Measurements from ENCODE around the gene CNDP1. TPM values are rescaled to one million over a fixed set of nuclear protein-coding genes. Genes with fewer than 3 reads are reported as not detected.
A peak's percentile ranks its signal among the peaks of the same experiment; 100 is the strongest.

Gene CNDP1, protein sequence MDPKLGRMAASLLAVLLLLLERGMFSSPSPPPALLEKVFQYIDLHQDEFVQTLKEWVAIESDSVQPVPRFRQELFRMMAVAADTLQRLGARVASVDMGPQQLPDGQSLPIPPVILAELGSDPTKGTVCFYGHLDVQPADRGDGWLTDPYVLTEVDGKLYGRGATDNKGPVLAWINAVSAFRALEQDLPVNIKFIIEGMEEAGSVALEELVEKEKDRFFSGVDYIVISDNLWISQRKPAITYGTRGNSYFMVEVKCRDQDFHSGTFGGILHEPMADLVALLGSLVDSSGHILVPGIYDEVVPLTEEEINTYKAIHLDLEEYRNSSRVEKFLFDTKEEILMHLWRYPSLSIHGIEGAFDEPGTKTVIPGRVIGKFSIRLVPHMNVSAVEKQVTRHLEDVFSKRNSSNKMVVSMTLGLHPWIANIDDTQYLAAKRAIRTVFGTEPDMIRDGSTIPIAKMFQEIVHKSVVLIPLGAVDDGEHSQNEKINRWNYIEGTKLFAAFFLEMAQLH
- 1 to 10 TPM in 1 of 4 donors, under 1 TPM in 2, not detected in 1; 0.24 to 1.0 (median 0.90) TPM for total RNA-seq

DNA sequence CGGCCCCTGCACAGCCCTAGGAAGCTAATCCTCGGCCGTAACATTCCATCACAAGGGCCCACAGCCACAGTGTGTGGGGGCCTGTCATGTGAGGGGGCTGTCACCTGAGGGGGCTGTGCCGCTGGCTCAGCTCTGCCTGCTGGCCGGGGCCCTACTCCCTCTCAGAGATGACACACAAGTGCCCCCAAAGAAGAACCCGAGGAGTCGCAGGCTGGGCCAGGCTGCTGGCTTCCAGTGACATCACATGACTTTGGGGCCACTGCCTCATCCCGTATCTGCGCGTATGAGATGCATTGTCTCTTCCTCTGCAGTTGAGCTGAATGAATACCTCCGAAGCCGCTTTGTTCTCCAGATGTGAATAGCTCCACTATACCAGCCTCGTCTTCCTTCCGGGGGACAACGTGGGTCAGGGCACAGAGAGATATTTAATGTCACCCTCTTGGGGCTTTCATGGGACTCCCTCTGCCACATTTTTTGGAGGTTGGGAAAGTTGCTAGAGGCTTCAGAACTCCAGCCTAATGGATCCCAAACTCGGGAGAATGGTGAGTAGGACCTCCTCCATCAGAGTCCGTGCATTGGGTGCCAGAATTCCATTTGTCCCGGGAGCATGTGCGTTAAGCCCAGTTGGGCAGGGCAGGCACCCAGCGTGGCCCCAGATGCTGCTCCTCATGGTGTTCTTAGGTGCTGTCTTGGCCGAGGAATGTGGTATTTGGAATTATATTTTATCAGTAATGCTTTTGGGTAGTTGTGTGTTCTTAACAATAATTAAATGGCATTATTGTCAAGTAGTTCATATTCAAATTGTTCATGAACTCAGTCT is at the start of gene CNDP1:
Gene CNDP1, plus strand, starts transcription at position 351 of the 820 bp plus-strand sequence. Its CDS starts 168 bp downstream, at position 519.
- intact Hi-C loops (cut with DNase I; ENCODE audit: low total_unique reads): no loop called here
- no peak within 1 kb of the TSS for H3K4me3 ChIP-seq
- no peaks in the 10 kb centered on the region for H3K27me3 ChIP-seq
- no peaks in the 10 kb centered on the region for H3K36me3 ChIP-seq
- no peak for TF ChIP-seq POLR2A (IDR thresholded peaks at IDR 0.05)
- TF ChIP-seq, protein P1, sequence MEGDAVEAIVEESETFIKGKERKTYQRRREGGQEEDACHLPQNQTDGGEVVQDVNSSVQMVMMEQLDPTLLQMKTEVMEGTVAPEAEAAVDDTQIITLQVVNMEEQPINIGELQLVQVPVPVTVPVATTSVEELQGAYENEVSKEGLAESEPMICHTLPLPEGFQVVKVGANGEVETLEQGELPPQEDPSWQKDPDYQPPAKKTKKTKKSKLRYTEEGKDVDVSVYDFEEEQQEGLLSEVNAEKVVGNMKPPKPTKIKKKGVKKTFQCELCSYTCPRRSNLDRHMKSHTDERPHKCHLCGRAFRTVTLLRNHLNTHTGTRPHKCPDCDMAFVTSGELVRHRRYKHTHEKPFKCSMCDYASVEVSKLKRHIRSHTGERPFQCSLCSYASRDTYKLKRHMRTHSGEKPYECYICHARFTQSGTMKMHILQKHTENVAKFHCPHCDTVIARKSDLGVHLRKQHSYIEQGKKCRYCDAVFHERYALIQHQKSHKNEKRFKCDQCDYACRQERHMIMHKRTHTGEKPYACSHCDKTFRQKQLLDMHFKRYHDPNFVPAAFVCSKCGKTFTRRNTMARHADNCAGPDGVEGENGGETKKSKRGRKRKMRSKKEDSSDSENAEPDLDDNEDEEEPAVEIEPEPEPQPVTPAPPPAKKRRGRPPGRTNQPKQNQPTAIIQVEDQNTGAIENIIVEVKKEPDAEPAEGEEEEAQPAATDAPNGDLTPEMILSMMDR (IDR thresholded peaks at IDR 0.05): no peak
- no peaks in the 10 kb centered on the region for H3K4me1 ChIP-seq
- no peaks in the 10 kb centered on the region for H3K9me3 ChIP-seq
- no peak within 1 kb of the TSS for H3K27ac ChIP-seq
- no peak for DNase-seq

DNA sequence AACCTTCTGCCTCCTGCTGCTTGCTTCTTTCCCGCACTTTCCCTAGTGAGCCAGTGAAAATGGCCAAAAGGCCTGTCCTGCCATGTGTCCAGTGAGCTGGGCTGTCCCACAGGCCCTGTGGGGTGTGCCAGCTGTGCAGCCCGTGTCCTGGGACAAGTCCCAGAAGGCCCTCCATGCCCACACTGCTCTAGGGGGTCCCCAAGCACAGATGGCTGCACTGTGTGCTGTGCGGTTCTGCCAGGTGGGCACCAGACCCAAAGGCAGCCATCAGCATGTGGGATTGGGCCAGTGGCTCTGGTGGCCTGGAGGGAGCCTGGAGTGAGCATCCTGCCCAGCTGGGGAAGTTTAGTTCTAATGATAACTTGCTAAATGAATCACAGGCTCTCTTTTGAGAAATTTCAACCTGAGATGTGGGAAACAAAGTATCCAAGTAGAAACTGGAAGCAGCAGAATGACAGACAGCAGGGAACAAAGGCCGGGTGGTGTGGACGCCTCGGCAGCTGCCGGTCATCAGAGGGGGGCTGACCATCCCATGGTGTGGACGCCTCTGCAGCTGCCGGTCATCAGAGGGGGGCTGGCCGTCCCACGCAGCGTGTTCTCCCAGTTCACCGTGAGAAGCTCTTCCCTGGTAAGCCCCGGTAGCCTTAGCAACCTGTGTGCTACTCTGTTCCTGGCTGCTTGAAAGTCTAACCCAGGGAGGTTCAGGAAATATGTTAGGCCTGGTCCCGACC is 48.0 kb upstream of the CNDP1 start:
- DNase-seq: no peak
- Histone ChIP-seq H3K27me3 (no peaks in the 10 kb centered on the region), H3K9me3 (no peaks in the 10 kb centered on the region), H3K27ac (peak overlapping the region in 1 of 2 donors; percentile 5), H3K4me3 (no peak overlapping the region), H3K36me3 (no peaks in the 10 kb centered on the region), H3K4me1 (no peaks in the 10 kb centered on the region)
- TF ChIP-seq, protein P1 (IDR thresholded peaks at IDR 0.05): no peak
- TF ChIP-seq POLR2A (IDR thresholded peaks at IDR 0.05): no peak
- intact Hi-C loops (cut with DNase I; ENCODE audit: low total_unique reads): loop anchor here (10.0 kb wide), 1 partner anchor 131 kb away; no protein-coding TSS in a partner anchor

DNA sequence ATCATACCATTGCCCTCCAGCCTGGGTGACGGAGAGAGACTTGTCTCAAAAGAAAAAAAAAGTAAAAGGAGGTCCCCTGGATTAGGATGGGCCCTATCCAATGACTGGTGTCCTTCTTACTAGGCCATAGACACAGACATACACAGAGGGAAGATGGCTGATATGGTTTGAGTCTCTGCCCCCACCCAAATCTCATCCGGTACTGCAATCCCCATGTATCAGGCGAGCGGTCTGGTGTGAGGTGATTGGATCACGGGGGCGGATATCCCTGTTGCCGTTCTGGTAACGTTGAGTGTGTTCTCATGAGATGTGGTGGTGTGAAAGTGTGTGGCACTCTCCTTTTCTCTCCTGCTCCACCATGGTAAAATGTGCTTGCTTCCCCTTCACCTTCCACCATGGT is 45.9 kb upstream of the CNDP1 start:
- intact Hi-C loops (cut with DNase I; ENCODE audit: low total_unique reads): loop anchor here (10.0 kb wide), 1 partner anchor 134 kb away; no protein-coding TSS in a partner anchor
- Histone ChIP-seq H3K27me3 (no peaks in the 10 kb centered on the region), H3K36me3 (no peaks in the 10 kb centered on the region), H3K4me1 (no peaks in the 10 kb centered on the region), H3K9me3 (no peaks in the 10 kb centered on the region), H3K4me3 (no peak overlapping the region), H3K27ac (no peak overlapping the region)
- no peak for DNase-seq
- TF ChIP-seq POLR2A (IDR thresholded peaks at IDR 0.05): no peak
- TF ChIP-seq, protein P1 (IDR thresholded peaks at IDR 0.05): no peak

DNA sequence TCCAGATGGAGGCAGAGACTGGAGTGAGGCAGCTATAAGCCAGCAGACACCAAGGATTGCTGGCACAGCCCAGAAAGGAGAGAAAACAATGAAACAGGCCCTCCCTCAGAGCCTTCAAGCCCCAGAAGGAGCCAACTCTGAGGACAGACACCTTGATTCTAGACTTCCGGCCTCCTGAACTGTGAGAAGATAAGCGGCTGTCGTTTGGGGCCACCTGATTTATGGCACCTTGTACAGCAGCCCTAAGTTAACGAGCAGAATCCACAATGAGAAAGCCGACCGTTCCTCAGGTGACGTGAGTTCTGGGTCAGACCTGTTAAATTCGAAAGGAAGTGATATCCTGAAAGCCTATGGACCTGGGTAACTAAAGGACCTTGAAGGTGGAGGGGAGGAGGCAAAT is 45.4 kb upstream of the CNDP1 start:
- no peak overlapping the region for H3K27ac ChIP-seq
- no peaks in the 10 kb centered on the region for H3K9me3 ChIP-seq
- H3K27me3 ChIP-seq: no peaks in the 10 kb centered on the region
- intact Hi-C loops (cut with DNase I; ENCODE audit: low total_unique reads): loop anchor here (10.0 kb wide), 1 partner anchor 134 kb away; no protein-coding TSS in a partner anchor
- H3K36me3 ChIP-seq: no peaks in the 10 kb centered on the region
- TF ChIP-seq, protein P1 (IDR thresholded peaks at IDR 0.05): no peak
- TF ChIP-seq POLR2A (IDR thresholded peaks at IDR 0.05): no peak
- no peak for DNase-seq
- no peaks in the 10 kb centered on the region for H3K4me1 ChIP-seq
- no peak overlapping the region for H3K4me3 ChIP-seq
